NCI-H526 treated with DMSO at 0.1 percent for 48 hours (cell line): ENCODE data around the gene TMPRSS4.
"Not testable (repeated sequence)": the region's sequence is repeated elsewhere in the genome, so short reads cannot be mapped to it uniquely, and the experiment has no call there.

Experiments
- DNase-seq: peaks from one replicate; lab custom pipeline; 2025; lab: John Stamatoyannopoulos, UW

Gene TMPRSS4

DNA sequence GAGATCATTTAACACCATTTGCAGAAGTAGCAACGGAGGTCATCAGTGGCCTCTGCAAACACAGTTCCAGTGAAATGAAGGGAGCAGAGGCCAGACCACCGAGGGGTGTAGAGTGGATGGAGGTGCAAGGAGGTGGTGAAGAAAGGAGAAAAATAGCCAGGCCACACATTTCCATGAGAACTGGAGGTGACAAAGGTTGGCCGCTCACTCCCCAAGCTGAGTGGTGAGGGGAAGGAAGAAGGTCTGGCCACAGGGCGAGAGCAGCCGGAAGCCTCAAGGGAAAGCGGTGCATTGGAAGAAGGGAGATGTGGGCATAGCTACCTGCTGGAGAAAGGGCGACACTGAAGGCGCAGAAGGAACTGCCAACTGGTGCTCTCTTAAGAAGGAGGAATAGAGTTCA lies 20.1 kb upstream of the TMPRSS4 start:
- DNase-seq = no peak

GRCh38 chr11:118057251-118058145 lies 19.4 kb upstream of the TMPRSS4 start:
- DNase-seq = no peak

DNA sequence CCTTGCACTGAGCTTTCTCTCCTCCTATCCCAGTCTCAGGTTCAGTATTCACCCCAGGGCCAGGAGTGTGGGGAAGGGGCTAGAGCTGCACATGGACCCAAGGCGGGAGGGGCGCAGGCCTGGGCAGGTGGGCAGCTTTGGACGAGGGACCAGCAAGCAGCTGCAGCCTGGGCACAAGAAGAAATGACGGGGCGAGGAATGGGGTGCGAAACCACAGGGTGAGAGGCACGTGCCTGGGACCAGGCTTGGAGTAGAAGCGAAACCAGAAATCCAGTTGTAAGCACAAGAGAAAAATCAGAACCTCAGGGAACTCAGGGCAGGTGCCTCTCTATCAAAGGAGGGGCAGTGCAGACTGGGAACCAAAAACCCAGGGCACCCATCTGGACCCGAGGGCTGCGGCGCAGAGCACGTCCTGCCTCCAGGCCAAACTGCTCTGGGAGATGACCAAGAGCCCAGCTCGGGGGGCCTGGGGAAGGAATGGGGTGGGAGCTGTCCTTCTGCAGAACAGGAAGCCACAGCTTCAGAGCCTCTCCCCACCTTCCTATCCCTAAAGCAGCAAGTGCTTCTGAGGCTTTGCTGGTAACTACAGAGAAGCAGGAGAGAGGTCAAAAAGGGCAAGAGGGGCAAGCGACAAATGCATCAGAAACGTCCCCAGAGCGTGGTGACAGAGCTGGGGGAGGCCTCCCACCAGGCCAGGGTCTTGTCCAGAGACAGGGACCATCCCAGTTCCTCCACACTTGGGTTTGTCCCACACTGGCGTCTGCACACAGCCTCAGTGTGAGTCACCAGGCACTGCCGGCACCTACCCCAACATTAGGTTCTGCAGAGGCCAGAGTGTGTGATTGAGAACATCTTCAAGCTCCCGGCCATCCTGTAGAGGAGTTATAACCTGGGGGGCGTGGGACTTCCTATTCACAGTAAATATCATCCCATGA lies 18.3 kb upstream of the TMPRSS4 start:
- DNase-seq = no peak

DNA sequence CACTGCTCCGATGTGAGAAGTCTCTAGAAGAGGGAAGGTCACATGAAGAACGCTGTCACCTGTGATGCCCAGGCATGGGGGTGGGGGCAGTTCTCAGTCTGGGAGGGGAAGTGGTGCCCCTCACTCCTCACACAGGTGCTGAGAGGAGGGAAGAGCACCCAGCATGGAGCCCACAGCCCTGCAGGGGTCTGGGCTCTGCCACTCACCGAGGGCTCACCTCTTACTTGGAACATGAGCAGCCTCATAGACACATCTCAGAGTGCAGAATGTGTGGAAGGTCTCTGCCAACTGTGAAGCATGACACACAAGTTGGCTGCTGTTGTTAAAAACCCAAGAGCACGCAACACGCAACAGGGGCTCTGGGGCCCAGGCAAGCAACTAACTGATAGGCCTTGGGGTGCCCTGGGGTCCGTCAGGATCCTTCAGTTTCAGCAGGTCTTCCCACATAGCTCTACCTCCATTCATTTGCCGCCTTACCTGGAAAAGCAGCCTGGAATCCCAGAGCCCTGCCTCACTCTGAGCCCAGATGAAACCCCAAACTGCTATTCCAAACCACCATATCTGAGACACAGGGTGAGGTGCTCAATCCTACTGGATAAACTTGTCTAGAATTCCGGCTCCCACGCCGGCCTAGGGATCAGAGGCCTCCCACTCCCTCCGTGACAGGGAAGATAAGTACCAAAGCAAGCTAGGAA lies 17.5 kb upstream of the TMPRSS4 start:
- no peak for DNase-seq

DNA sequence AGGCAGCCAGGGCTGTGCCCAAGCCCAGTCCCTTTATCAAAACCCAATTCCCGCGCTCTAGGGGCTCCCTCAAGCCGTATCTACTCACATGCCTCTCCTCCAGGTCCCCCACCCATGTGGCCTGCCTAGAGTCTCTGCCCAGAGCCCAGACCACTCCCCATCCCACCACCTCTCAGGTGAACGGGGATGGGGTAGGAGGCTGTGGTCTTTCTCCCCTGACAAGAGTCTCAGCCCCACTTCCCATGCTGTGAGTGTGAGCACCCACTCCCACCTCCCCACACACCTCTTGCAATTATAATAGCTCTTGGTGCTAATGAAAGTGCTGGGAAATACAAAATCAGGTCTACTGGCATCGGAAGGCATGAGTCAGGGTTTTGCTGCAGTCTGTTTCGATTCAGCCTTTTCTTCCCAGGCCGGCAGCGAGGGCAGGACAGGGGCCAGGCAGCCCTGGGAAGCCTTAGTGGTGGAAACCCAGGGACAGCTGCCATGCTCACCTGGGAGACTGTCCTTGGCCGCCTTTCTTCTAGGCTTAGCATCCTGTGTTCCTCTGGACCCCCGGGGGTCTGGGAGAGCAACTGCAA lies 16.7 kb upstream of the TMPRSS4 start:
- DNase-seq = no peak

GRCh38 chr11:118060869-118061268 lies 16.0 kb upstream of the TMPRSS4 start:
- DNase-seq = no peak

- DNase-seq = no peak
Observed at GRCh38 chr11:118061586-118062125, 15.2 kb upstream of the TMPRSS4 start.

DNA sequence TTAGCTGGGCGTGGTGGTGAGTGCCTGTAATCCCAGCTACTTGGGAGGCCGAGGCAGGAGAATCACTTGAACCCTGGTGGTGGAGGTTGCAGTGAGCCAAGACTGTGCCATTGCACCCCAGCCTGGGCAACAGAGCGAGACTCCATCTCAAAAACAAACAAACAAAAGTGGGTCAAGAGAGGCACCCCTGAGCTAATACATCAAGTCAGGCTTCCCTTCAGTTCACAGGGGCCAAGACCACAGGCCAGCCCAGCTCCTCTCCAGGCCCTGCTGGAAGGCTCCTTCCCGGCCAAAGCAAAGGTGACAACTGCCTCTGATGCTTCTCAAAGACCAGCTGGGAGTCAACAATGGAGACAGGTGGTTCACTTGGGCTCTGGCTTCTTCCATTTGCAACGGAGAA lies 14.7 kb upstream of the TMPRSS4 start:
- not testable (repeated sequence) for DNase-seq

GRCh38 chr11:118062631-118063030 lies 14.2 kb upstream of the TMPRSS4 start:
- DNase-seq = not testable (repeated sequence)

DNA sequence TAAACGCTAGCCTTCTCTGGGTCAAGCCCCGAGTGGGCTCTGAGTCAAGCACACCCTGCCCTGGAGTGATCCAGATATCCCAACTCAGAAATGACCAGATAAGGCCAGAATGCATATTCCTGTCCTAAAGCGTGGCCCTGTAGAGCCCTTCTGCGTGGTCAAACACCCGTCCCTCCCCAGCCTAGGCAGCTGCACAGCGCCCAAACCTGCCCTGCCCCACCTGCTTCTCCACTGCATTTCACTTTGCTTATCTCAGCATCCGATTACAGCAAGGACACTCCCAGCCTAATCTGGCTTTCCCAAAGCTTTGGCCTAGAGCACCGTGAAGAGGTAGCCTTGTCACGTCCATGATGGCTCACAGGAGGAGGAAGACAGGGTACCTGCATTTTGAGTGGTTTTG lies 11.9 kb upstream of the TMPRSS4 start:
- DNase-seq = no peak

DNA sequence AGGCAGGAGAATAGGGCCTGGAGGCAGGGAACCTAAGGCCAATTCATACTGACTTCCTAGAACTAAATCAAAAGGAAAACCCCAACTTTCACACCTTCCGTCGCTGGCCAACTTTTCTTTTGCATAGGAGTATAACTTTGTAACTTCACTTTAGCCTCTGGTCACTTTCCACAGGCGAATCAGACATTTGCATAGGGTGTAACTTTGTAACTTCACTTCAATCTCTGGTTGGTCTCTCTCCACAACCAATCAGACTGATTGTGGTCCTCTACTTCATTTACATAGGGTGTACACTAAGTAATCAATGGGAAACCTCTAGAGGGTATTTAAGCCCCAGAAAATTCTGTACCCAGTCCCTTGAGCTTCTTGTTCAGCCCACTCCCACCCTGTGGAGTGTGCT lies 11.5 kb upstream of the TMPRSS4 start:
- DNase-seq = no peak

DNA sequence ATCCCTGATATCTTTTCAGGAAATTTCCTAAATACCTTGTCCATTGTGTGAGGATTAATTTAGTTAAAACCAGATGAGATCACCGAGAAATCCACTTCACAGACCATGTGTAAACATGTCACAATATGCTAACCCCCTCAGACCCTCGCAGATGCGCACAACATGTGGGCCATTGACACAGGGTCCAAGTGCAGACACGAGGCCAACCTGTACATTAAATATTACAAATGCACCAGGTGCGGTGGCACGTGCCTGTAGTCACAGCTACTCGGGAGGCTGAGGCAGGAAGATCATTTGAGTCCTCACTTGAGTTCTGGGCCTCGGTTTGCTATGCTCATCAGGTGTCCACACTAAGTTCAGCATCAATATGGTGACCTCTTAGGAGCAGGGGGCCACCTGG lies 9.9 kb upstream of the TMPRSS4 start:
- DNase-seq = no peak

DNA sequence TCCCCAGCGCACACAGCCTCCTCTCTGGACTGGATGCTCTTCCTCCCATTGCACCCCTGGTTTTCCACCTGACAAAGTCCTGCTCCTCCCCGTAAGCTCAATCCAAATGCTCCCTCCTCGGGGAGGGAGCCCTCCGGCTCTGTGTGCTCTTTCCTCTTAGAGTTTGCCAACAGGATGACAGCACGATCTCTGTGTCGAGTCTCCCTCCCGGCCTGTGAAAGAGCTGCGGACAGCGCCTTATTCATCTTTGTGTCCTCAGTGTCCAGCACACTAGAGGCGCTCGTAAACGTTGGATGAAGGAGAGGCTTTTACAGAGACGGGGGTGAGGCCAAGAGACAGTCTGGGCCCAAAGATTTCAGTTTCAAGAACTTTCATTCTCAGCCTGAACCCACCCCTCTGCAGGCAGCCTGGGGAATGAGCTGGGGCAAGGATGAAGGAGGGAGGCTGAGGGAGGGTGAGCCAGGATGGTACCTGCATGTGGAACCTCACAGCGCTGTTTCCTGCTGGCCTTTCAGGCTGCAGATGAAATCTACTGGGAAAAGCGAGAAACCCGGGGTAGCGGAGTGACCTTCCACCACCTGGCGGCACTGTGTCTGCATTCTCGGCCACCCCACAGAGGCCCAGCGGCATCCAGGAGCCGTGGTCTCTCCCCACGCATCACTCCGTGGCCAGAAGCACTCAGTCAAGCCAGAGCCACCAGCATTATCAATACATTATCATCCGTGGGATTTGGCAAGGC lies 8.5 kb upstream of the TMPRSS4 start:
- DNase-seq = no peak

- DNase-seq = no peak
Observed at GRCh38 chr11:118068945-118069612, 7.8 kb upstream of the TMPRSS4 start.

GRCh38 chr11:118071416-118072030 lies 5.4 kb upstream of the TMPRSS4 start:
- DNase-seq = no peak

- DNase-seq = no peak
Observed at GRCh38 chr11:118073554-118073953, 3.3 kb upstream of the TMPRSS4 start.

DNA sequence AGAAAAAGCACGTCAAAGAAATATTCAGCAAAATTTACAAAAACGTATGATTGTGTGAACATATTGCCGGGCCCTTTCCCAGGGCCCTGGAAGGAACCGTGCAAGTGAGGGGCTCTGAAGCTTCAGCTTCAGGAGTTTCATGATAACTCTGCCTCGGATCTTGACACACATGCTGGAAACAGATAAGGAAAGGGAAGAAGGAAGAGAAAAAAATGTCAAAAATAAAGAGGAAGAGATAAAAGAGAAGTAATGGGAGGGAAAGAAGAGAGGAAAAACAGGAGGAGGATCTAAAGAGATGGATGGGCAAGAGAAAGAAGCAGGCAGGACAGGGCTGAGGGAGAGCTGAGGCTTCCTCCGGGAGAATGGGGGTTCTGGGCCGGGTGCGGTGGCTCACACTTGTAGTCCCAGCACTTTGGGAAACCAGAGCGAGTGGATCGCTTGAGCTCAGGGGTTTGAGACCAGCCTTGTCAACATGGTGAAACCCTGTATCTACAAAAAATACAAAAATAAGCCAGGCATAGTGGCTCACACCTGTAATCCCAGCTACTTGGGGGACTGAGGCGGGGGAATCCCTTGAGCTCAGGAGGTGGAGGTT lies 2.7 kb upstream of the TMPRSS4 start:
- no peak for DNase-seq

DNA sequence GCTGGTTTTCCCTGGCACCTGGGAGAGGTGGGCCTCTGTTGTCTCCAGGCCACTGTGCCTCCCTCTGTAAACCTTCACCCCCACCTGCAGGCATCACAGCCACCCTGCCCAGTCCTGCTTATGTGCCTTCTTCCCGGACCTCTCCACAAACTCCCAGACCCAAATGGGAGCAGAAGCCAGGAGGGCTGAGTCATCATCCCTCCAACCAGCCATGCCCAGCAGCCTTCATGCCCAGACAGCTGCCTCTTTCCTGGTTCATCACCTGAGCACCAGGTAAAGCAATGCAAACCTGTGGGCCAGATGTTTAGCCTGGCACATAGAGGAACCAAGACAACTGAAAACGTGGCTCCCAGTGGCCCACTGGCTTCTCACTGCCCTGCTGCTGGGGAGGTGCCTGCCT lies 2.1 kb upstream of the TMPRSS4 start:
- DNase-seq = no peak

DNA sequence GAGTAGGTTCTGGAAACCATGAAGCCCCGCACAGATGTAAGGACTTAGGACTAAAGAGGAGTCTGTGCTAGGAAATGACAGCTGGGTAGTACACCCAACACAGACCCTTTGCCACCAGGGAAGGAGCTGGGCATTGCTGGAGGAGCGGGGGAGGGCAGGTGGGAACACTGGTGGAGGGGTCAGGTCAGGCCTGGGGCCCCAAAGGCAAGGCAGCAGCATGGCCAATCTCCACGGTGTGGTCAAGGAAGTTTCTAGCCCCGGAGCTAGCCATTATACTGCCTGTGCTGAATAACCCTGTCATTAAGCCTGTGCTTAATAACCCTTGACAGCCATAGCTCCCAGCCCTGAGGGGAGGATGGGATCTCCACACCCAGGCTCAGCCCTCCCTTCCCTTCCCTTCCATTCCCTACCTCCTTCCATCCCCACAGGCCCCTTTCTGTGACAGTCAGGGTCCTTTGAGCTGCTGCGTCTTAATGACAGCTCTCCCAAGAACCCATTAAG lies 2.1 kb downstream of the TMPRSS4 start:
- DNase-seq = peak; percentile 40
